Esophagus squamous epithelium (tissue), 5 donors: ENCODE results near the gene GPR34. TPM values are rescaled to one million over a fixed set of nuclear protein-coding genes. Genes with fewer than 3 reads are reported as not detected.

Experiments
- DNase-seq: peaks from one replicate; lab custom pipeline; 2025; lab: John Stamatoyannopoulos, UW
- H3K27ac ChIP-seq, 4 donors: fragments of 200-600 bp; sonication (generic); one replicate each; pipeline ENCODE4 v1.5.1; 2016 to 2019; ENCODE audit warnings: mild to moderate bottlenecking in 1 of 4
- H3K27me3 ChIP-seq, 4 donors: fragments of 200-600 bp; sonication (generic); 1 replicate in 3 of 4; 2 replicates in 1 of 4; pipeline versions ENCODE4 v1.5.1 to v1.6.0; 2017 to 2021; ENCODE audit warnings: antibody characterized with exemption in 1 of 4
- H3K36me3 ChIP-seq, 3 donors: fragments of 200-600 bp; sonication (generic); one replicate each; pipeline ENCODE4 v1.5.1; 2016 to 2019
- H3K4me1 ChIP-seq, 3 donors: fragments of 200-600 bp; sonication (generic); one replicate each; pipeline ENCODE4 v1.5.1; 2017 to 2019
- H3K4me3 ChIP-seq, 4 donors: fragments of 200-600 bp; sonication (generic); 1 replicate in 3 of 4; 2 replicates in 1 of 4; pipeline ENCODE4 v1.5.1; 2016 to 2019; ENCODE audit warnings: mild to moderate bottlenecking in 2 of 4, moderate library complexity in 1 of 4
- H3K9me3 ChIP-seq, 3 donors: fragments of 200-600 bp; sonication (generic); one replicate each; pipeline ENCODE4 v1.5.1; 2016 to 2019
- POLR2A ChIP-seq, 4 donors: fragments of 450-650 bp; IDR thresholded peaks; one replicate each; pipeline ENCODE4 v1.6.1; 2017; ENCODE audit warnings: antibody characterized with exemption in 4 of 4, mild to moderate bottlenecking in 4 of 4, moderate library complexity in 3 of 4
- WGBS, 2 donors: methylation state at CpG; one replicate each; pipeline ENCODE4 v1.1.5; 2018; 5-methylcytosine and 5-hydroxymethylcytosine counted together
- intact Hi-C: fragments of 100-400 bp; cut with DNase I; formaldehyde crosslinking; loops from one replicate; pipeline ENCODE4 v1.15.0; 2022
- total RNA-seq, 4 donors: library from RNA; depleted of rRNA; stranded (reverse); fragments of >200 nt; gene quantifications; one replicate each; pipeline ENCODE4 v1.1.0, GENCODE V29; 2016
- TF ChIP-seq, protein P1 (sequence below), 6 experiments: fragments of 450-650 bp in 4 of 6; fragments of 200-600 bp in 2 of 6; sonication (generic) in 2 of 6; IDR thresholded peaks; one replicate each; pipeline ENCODE4 v1.5.1; 2016 to 2019; ENCODE audit warnings: antibody characterized with exemption in 6 of 6, mild to moderate bottlenecking in 4 of 6, moderate library complexity in 4 of 6
- donor health status: DM: yes; HTN: yes; CAD: no.

GPR34 gene
- total RNA-seq, 4 donors from 2014 or later = 0.48 to 17.2 (median 4.9) TPM

DNA sequence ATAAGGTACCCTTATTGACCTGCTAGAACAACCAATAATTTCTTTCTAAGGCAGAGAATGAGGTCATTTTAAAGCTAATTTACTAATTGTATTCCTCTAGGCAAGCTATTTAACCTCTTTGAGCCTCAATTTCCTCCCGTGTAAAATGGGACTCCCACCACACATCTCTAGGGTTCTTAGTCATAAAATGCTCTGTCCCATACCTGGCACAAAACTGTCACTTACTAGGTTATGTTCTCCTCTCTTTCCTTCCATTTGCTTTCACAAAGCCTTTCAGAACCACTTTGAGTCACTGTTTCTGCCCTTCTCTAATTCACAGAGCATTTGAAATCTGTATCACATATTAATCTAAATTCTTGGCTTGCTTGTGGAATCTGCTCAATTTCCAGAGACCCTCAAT is 32.8 kb downstream of the GPR34 start:
- Histone ChIP-seq H3K4me3 (no peak overlapping the region), H3K9me3 (peaks cover 0 to 22% (median 0%) of the 10 kb centered on the region in 3 donors), H3K27ac (no peak overlapping the region), H3K27me3 (no peaks in the 10 kb centered on the region), H3K36me3 (peaks cover 0 to 11% (median 0%) of the 10 kb centered on the region in 3 donors), H3K4me1 (no peaks in the 10 kb centered on the region)
- 47 to 79% methylated on average over 1 of the region's 1 CpG for WGBS, 2 donors
- DNase-seq = no peak
- intact Hi-C loops = no loop called here
- TF ChIP-seq, protein P1, sequence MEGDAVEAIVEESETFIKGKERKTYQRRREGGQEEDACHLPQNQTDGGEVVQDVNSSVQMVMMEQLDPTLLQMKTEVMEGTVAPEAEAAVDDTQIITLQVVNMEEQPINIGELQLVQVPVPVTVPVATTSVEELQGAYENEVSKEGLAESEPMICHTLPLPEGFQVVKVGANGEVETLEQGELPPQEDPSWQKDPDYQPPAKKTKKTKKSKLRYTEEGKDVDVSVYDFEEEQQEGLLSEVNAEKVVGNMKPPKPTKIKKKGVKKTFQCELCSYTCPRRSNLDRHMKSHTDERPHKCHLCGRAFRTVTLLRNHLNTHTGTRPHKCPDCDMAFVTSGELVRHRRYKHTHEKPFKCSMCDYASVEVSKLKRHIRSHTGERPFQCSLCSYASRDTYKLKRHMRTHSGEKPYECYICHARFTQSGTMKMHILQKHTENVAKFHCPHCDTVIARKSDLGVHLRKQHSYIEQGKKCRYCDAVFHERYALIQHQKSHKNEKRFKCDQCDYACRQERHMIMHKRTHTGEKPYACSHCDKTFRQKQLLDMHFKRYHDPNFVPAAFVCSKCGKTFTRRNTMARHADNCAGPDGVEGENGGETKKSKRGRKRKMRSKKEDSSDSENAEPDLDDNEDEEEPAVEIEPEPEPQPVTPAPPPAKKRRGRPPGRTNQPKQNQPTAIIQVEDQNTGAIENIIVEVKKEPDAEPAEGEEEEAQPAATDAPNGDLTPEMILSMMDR (IDR thresholded peaks at IDR 0.05) = no peak
- no peak for TF ChIP-seq POLR2A (IDR thresholded peaks at IDR 0.05)

DNA sequence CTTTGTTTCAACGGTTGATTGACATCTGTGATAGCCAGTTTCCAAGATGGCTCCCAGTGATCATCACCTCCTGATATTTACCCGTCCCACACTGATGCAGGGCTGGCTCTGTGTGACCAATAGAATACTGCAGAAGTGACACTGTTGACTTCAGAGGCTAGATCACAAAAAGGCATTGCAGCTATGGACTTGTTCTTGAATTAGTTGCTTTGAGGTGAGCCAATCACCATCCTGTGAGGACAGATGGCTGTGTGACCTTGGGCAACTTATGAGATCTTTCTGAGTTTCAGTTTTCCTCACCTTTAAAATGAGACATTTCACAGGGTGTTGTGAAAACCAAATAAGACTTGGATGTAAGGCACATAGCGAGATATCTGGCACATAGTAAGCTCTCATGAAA is 33.4 kb downstream of the GPR34 start:
- H3K4me3 ChIP-seq = no peak overlapping the region
- WGBS, 2 donors = 79 to 86% methylated on average over 1 to 3 of the region's 3 CpGs

DNA sequence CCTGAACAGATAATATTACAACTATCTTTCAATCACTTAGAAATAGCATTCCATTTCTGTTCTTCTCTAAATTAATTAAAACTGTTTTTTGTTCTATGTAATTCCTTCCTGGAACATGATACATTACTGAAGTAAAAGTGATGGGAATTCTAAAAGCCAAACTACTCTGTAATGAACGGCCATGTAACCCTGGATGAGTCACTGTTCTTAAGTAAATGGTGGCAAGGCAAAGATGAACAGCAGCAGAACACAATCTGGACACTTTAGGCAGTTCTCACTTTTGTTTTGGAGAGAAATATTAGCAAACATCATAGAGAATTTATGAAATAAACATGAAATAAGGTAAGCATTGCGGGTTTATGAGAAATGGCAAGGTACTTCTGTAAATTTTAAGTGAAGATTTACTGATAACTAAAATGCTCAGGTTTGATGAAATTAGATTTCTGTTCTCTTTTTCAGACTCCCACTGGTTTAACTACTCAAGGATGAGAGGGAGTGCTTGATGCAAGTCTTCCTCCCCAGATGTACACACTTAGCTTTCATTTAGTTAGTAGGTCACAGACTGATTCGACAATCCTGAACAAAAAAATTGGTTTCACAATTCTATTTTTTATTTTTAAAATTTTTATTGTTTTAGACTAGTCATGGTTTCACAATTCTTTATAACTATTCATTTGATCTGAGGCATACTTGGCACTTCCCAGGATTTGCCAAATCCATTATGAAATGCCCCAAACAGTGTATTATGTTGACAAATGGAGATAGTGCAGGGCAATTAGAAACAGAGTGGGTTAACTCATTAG is 34.2 kb downstream of the GPR34 start:
- Histone ChIP-seq H3K27me3 (no peaks in the 10 kb centered on the region), H3K36me3 (peaks cover 0 to 11% (median 0%) of the 10 kb centered on the region in 3 donors), H3K4me1 (no peaks in the 10 kb centered on the region), H3K27ac (peak overlapping the region in 1 of 4 donors; percentile 10), H3K4me3 (no peak overlapping the region), H3K9me3 (peaks cover 0 to 14% (median 0%) of the 10 kb centered on the region in 3 donors)
- WGBS, 2 donors = 53 to 58% methylated on average over 3 of the region's 3 CpGs
- no peak for TF ChIP-seq POLR2A (IDR thresholded peaks at IDR 0.05)
- TF ChIP-seq, protein P1 (IDR thresholded peaks at IDR 0.05) = no peak
- intact Hi-C loops = no loop called here
- no peak for DNase-seq

More for the DNA sequence above, 33.4 kb downstream of the GPR34 start:
- no peaks in the 10 kb centered on the region for H3K27me3 ChIP-seq
- no peak overlapping the region for H3K27ac ChIP-seq
- no peaks in the 10 kb centered on the region for H3K4me1 ChIP-seq
- no peak for DNase-seq
- peaks cover 0 to 21% (median 0%) of the 10 kb centered on the region in 3 donors for H3K9me3 ChIP-seq
- H3K36me3 ChIP-seq = peaks cover 0 to 11% (median 0%) of the 10 kb centered on the region in 3 donors
- intact Hi-C loops = no loop called here
- TF ChIP-seq POLR2A (IDR thresholded peaks at IDR 0.05) = no peak
- TF ChIP-seq, protein P1 (IDR thresholded peaks at IDR 0.05) = no peak

DNA sequence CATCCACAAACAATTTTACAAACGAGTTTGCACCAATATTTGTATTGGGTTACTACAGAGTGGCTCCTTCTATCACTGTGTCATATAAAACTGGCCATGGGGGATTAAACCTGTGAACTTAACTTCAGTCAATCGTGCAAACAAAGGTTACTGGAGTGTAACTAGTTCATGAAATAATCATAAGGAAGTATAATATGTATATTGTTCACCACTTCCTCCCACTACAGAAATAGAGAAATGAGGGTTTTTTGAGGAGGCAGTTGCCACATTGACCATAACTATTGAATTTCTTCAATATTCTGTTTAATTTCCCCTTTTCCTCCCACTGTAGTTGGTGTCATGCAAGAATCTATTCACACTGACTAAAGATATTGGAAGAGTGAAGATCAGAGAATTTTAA is 35.1 kb downstream of the GPR34 start, which contains the start of gene GPR82:
TSS of gene GPR82 (plus strand) at position 356 of the 400 bp plus-strand sequence. CDS start 2,846 bp downstream, outside the sequence.
- H3K36me3 ChIP-seq = peaks cover 0 to 7% (median 0%) of the 10 kb centered on the region in 3 donors
- peaks cover 0 to 7% (median 0%) of the 10 kb centered on the region in 3 donors for H3K9me3 ChIP-seq
- H3K27ac ChIP-seq = peak within 1 kb of the TSS in 2 of 4 donors; percentile 9 to 10
- TF ChIP-seq POLR2A (IDR thresholded peaks at IDR 0.05) = no peak
- TF ChIP-seq, protein P1 (IDR thresholded peaks at IDR 0.05) = no peak
- no peaks in the 10 kb centered on the region for H3K27me3 ChIP-seq
- H3K4me3 ChIP-seq = no peak within 1 kb of the TSS
- 35 to 64% methylated on average over 2 of the region's 2 CpGs for WGBS, 2 donors
- DNase-seq = no peak
- intact Hi-C loops = no loop called here
- no peaks in the 10 kb centered on the region for H3K4me1 ChIP-seq

DNA sequence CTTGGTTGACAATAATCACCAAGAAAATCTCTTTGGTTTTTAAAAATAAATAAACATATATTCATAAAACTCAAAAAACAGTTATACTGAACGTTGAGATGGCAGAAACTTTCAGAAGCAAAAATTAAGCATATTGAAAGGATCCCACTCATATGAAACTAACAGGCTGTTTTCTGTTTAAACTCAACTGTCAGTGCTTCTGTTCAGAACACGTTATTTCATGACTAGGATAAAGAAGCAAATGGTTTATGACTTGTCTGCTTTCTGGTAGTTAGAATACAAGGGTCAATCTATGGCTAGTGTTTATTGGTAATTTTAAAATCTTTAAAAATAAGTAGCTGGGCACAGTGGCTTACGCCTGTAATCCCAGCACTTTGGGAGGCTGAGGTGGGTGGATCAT is 39.4 kb downstream of the GPR34 start:
- WGBS, 2 donors = 58 to 71% methylated on average over 3 of the region's 3 CpGs
- no peaks in the 10 kb centered on the region for H3K4me1 ChIP-seq
- H3K27ac ChIP-seq = no peak overlapping the region
- H3K9me3 ChIP-seq = no peaks in the 10 kb centered on the region
- no peaks in the 10 kb centered on the region for H3K27me3 ChIP-seq
- intact Hi-C loops = no loop called here
- DNase-seq = no peak
- no peaks in the 10 kb centered on the region for H3K36me3 ChIP-seq
- no peak overlapping the region for H3K4me3 ChIP-seq
- no peak for TF ChIP-seq POLR2A (IDR thresholded peaks at IDR 0.05)
- TF ChIP-seq, protein P1 (IDR thresholded peaks at IDR 0.05) = no peak
